NCI-H1694 treated with DMSO at 0.1 percent for 48 hours (cell line): Measurements from ENCODE around the gene XAB2.

Experiments used
- DNase-seq: peaks from one replicate; lab custom pipeline; 2025; lab: John Stamatoyannopoulos, UW

The XAB2 gene

GRCh38 chr19:7575434-7576040 lies 53.8 kb downstream of the XAB2 start:
- DNase-seq = no peak

GRCh38 chr19:7570761-7571160 lies 58.6 kb downstream of the XAB2 start:
- no peak for DNase-seq
